Urinary bladder (tissue), 4 donors: ENCODE data around the gene SPEM3. TPM values are rescaled to one million over a fixed set of nuclear protein-coding genes. Genes with fewer than 3 reads are reported as not detected.
"Not testable (repeated sequence)": the region's sequence is repeated elsewhere in the genome, so short reads cannot be mapped to it uniquely, and the experiment has no call there.

Experiments
- DNase-seq: peaks from one replicate; pipeline ENCODE4 v3.0.0-alpha.2; 2015; ENCODE audit errors: extremely low spot score
- H3K27ac ChIP-seq: one replicate; pipeline ENCODE4 v1.5.1; 2013; ENCODE audit warnings: low read depth, mild to moderate bottlenecking, moderate library complexity
- H3K36me3 ChIP-seq: one replicate; pipeline ENCODE4 v1.6.1; 2013; ENCODE audit warnings: mild to moderate bottlenecking, moderate library complexity; ENCODE audit not compliant: insufficient read depth
- H3K4me1 ChIP-seq: one replicate; pipeline ENCODE4 v1.6.1; 2013; ENCODE audit warnings: mild to moderate bottlenecking, moderate library complexity; ENCODE audit not compliant: insufficient read depth
- H3K4me3 ChIP-seq: one replicate; pipeline ENCODE4 v1.5.1; 2013; ENCODE audit warnings: low read depth, low read length
- WGBS: extraction: QIAGEN DNeasy Blood & Tissue Kit; methylation state at CpG from one replicate; pipeline ENCODE4 v1.1.7; 2013; 5-methylcytosine and 5-hydroxymethylcytosine counted together
- polyA plus RNA-seq: library from polyadenylated mRNA; stranded (reverse); fragments of 200-250 nt; gene quantifications from one replicate; pipeline ENCODE4 v1.2.3, GENCODE V29; 2013
- total RNA-seq: library from RNA; depleted of rRNA; stranded (reverse); fragments of >200 nt; gene quantifications from one replicate; pipeline ENCODE4 v1.2.3, GENCODE V29; 2014
- donor health status: healthy with polysubstance abuse.
- donor health status: healthy.

SPEM3 gene
- total and polyA plus RNA-seq, 2 donors, result not detected

DNA sequence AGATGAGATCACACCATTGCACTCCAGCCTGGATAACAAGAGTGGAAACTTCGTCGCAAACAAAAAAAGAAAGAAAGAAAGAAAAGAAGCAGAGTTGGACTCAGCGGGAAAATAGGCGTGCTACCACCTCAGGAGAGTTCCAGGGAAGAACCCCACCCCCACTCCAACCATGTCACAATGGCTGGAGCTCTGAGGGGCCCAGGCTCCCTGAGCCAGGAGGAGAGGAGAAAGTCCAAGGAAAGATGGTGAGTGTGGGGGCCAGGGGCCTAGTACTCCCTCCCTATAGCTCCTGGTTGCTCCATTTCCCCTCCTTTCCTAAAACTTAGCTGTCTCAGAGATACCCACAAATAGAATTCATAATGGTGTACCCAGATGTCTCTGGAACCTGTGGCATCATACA is 52.6 kb downstream of the SPEM3 start, which contains the start of gene SLC35G6:
Gene SLC35G6 (plus strand): TSS at position 172 of the 400 bp plus-strand sequence. CDS start 71 bp downstream, at position 243.
- DNase-seq, H3K4me1 ChIP-seq, H3K4me3 ChIP-seq, H3K36me3 ChIP-seq: not testable (repeated sequence)
- 89% methylated on average over 4 of the region's 4 CpGs for WGBS
- H3K27ac ChIP-seq, result peak within 1 kb of the TSS; percentile 98

DNA sequence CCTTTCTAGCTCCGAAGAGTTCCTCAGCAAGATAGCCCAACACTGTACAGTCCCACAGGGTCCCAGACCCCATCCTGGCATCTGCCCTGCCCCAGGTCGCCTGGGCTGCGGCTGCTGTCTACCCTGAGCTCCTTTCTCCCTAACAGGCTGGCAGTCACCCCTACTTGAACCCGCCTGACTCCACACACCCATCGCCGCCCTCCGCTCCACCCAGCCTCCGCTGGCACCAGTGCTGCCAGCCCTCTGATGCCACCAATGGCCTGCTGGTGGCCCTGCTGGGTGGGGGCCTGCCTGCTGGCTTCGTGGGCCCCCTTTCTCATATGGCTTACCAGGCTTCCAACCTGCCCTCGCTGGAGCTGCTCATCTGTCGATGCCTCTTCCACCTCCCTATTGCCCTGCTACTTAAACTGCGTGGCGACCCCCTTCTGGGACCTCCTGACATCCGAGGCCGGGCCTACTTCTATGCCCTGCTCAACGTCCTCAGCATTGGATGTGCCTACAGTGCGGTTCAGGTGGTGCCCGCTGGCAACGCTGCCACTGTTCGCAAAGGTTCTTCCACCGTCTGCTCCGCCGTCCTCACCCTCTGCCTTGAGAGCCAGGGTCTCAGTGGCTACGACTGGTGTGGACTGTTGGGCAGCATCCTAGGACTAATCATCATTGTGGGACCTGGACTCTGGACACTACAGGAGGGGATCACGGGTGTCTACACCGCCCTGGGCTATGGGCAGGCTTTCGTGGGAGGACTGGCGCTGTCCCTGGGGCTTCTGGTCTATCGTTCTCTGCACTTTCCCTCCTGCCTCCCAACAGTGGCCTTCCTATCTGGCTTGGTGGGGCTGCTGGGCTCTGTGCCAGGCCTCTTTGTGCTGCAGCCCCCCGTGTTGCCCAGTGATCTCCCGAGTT is 53.4 kb downstream of the SPEM3 start:
- not testable (repeated sequence) for H3K36me3 ChIP-seq, H3K4me3 ChIP-seq, DNase-seq, H3K4me1 ChIP-seq, H3K27ac ChIP-seq
- WGBS, result 85% methylated on average over 31 of the region's 31 CpGs

Other genes starting within 250 kb of the SPEM3 start
Only the 30 nearest of the 39 such genes appear.
- gene CTDNEP1, start 177.1 kb upstream of the SPEM3 start, total RNA-seq, result 40.0 TPM
- gene CTDNEP1, start 177.1 kb upstream of the SPEM3 start, polyA plus RNA-seq, result 89.2 TPM
- 17.7 TPM for gene ELP5, start 176.6 kb upstream of the SPEM3 start, total RNA-seq
- gene ELP5, start 176.6 kb upstream of the SPEM3 start, polyA plus RNA-seq, result 39.2 TPM
- 24.2 TPM for gene CLDN7, start 166.4 kb upstream of the SPEM3 start, total RNA-seq
- 34.4 TPM for gene CLDN7, start 166.4 kb upstream of the SPEM3 start, polyA plus RNA-seq
- 11.6 TPM for gene SLC2A4, start 147.1 kb upstream of the SPEM3 start, total RNA-seq
- 66.1 TPM for gene SLC2A4, start 147.1 kb upstream of the SPEM3 start, polyA plus RNA-seq
- 0.37 TPM for gene YBX2, start 134.2 kb upstream of the SPEM3 start, total RNA-seq
- 1.8 TPM for gene YBX2, start 134.2 kb upstream of the SPEM3 start, polyA plus RNA-seq
- gene EIF5A, start 121.2 kb upstream of the SPEM3 start, total RNA-seq, result 123 TPM
- 348 TPM for gene EIF5A, start 121.2 kb upstream of the SPEM3 start, polyA plus RNA-seq
- 25.0 TPM for gene GPS2, start 113.5 kb upstream of the SPEM3 start, total RNA-seq
- 70.2 TPM for gene GPS2, start 113.5 kb upstream of the SPEM3 start, polyA plus RNA-seq
- gene NEURL4, start 99.5 kb upstream of the SPEM3 start, total RNA-seq, result 20.9 TPM
- gene NEURL4, start 99.5 kb upstream of the SPEM3 start, polyA plus RNA-seq, result 26.0 TPM
- gene ACAP1, start 92.3 kb upstream of the SPEM3 start, total RNA-seq, result 1.5 TPM
- gene ACAP1, start 92.3 kb upstream of the SPEM3 start, polyA plus RNA-seq, result 4.3 TPM
- gene KCTD11, start 76.7 kb upstream of the SPEM3 start, total RNA-seq, result 3.9 TPM
- 19.3 TPM for gene KCTD11, start 76.7 kb upstream of the SPEM3 start, polyA plus RNA-seq
- not detected for gene TMEM95, start 73.7 kb upstream of the SPEM3 start, total RNA-seq
- not detected for gene TMEM95, start 73.7 kb upstream of the SPEM3 start, polyA plus RNA-seq
- gene TNK1, start 47.8 kb upstream of the SPEM3 start, total RNA-seq, result 1.2 TPM
- gene TNK1, start 47.8 kb upstream of the SPEM3 start, polyA plus RNA-seq, result 4.8 TPM
- 14.4 TPM for gene PLSCR3, start 34.3 kb upstream of the SPEM3 start, total RNA-seq
- 56.3 TPM for gene PLSCR3, start 34.3 kb upstream of the SPEM3 start, polyA plus RNA-seq
- gene TMEM256, start 24.8 kb upstream of the SPEM3 start, total RNA-seq, result 76.2 TPM
- 113 TPM for gene TMEM256, start 24.8 kb upstream of the SPEM3 start, polyA plus RNA-seq
- 8.5 TPM for gene NLGN2, start 21.0 kb upstream of the SPEM3 start, total RNA-seq
- gene NLGN2, start 21.0 kb upstream of the SPEM3 start, polyA plus RNA-seq, result 40.9 TPM
- gene SPEM1, start 8.5 kb upstream of the SPEM3 start, total RNA-seq, result not detected
- gene SPEM1, start 8.5 kb upstream of the SPEM3 start, polyA plus RNA-seq, result not detected
- gene SPEM2, start 3.2 kb upstream of the SPEM3 start, total RNA-seq, result not detected
- gene SPEM2, start 3.2 kb upstream of the SPEM3 start, polyA plus RNA-seq, result not detected
- 3.1 TPM for gene TMEM102, start 6.6 kb downstream of the SPEM3 start, total RNA-seq
- 4.0 TPM for gene TMEM102, start 6.6 kb downstream of the SPEM3 start, polyA plus RNA-seq
- gene FGF11, start 10.7 kb downstream of the SPEM3 start, total RNA-seq, result 2.1 TPM
- gene FGF11, start 10.7 kb downstream of the SPEM3 start, polyA plus RNA-seq, result 0.95 TPM
- gene CHRNB1, start 16.2 kb downstream of the SPEM3 start, total RNA-seq, result 10.7 TPM
- 15.4 TPM for gene CHRNB1, start 16.2 kb downstream of the SPEM3 start, polyA plus RNA-seq
- 21.1 TPM for gene ZBTB4, start 50.8 kb downstream of the SPEM3 start, total RNA-seq
- gene ZBTB4, start 50.8 kb downstream of the SPEM3 start, polyA plus RNA-seq, result 76.2 TPM
- not detected for gene SLC35G6, start 52.6 kb downstream of the SPEM3 start, total RNA-seq
- not detected for gene SLC35G6, start 52.6 kb downstream of the SPEM3 start, polyA plus RNA-seq
- 52.3 TPM for gene POLR2A, start 55.5 kb downstream of the SPEM3 start, total RNA-seq
- 32.2 TPM for gene POLR2A, start 55.5 kb downstream of the SPEM3 start, polyA plus RNA-seq
- gene TNFSF12, start 120.2 kb downstream of the SPEM3 start, total RNA-seq, result 8.5 TPM
- gene TNFSF12, start 120.2 kb downstream of the SPEM3 start, polyA plus RNA-seq, result 87.2 TPM
- gene TNFSF13, start 129.9 kb downstream of the SPEM3 start, total RNA-seq, result 3.8 TPM
- 22.3 TPM for gene TNFSF13, start 129.9 kb downstream of the SPEM3 start, polyA plus RNA-seq
- gene SENP3, start 133.1 kb downstream of the SPEM3 start, total RNA-seq, result 34.7 TPM
- gene SENP3, start 133.1 kb downstream of the SPEM3 start, polyA plus RNA-seq, result 54.6 TPM
- 9.1 TPM for gene CD68, start 150.8 kb downstream of the SPEM3 start, total RNA-seq
- gene CD68, start 150.8 kb downstream of the SPEM3 start, polyA plus RNA-seq, result 73.7 TPM
- gene MPDU1, start 155.0 kb downstream of the SPEM3 start, total RNA-seq, result 40.2 TPM
- gene MPDU1, start 155.0 kb downstream of the SPEM3 start, polyA plus RNA-seq, result 40.4 TPM
- 1.2 TPM for gene SOX15, start 161.2 kb downstream of the SPEM3 start, total RNA-seq
- gene SOX15, start 161.2 kb downstream of the SPEM3 start, polyA plus RNA-seq, result 15.3 TPM
- 26.2 TPM for gene FXR2, start 186.0 kb downstream of the SPEM3 start, total RNA-seq
- gene FXR2, start 186.0 kb downstream of the SPEM3 start, polyA plus RNA-seq, result 38.5 TPM